HepG2 (cell line): ENCODE measurements around the gene ZXDC. TPM values are rescaled to one million over a fixed set of nuclear protein-coding genes. Genes with fewer than 3 reads are reported as not detected.
A peak's percentile ranks its signal among the peaks of the same experiment; 100 is the strongest.

Experiments used
- ATAC-seq: fragments of 200-7000 bp; cut with Tn5 transposase; 3 replicates; pipeline ENCODE4 v1.9.1; 2020; ENCODE audit warnings: mild to moderate bottlenecking, moderate library complexity
- BruUV-seq: library from RNA; stranded (reverse); fragments of 400-500 nt; replicated peaks from 2 replicates; lab custom pipeline; 2021; lab: Mats Ljungman, UMichigan
- CTCF ChIA-PET: fragments of 300-600 bp; formaldehyde crosslinking; extraction: SDS; loops from one replicate; lab custom pipeline; 2021; ENCODE audit warnings: low total read pairs, inconsistent platforms, low intra/inter-chr PET ratio; lab: Yijun Ruan, JAX
- POLR2A ChIA-PET: fragments of 350-600 bp; sonication (Branson Sonifier 250); formaldehyde crosslinking; loops from one replicate; lab custom pipeline; 2020; ENCODE audit warnings: antibody characterized with exemption, inconsistent platforms; lab: Yijun Ruan, JAX
- DNase-seq: peaks from one replicate; pipeline ENCODE4 v3.0.0-alpha.2; 2015; ENCODE audit warnings: low spot score
- FAIRE-seq: peaks from 3 replicates; lab custom pipeline; 2011; peaks lifted over from hg19 to GRCh38; lab: Jason Lieb, UNC
- H2AFZ ChIP-seq: one replicate; pipeline ENCODE4 v1.6.1; 2011; ENCODE audit warnings: low read length, inconsistent platforms
- H3K27ac ChIP-seq: fragments of 300-600 bp; 3 replicates; pipeline ENCODE4 v1.8.0; 2011; ENCODE audit warnings: mixed run types, mild to moderate bottlenecking, mixed read lengths, low read length, inconsistent platforms; ENCODE audit not compliant: insufficient read depth; ENCODE audit errors: extremely low read length
- H3K27me3 ChIP-seq, 2 experiments: fragments of 200-600 bp in 1 of 2; 2 replicates in 1 of 2; 3 replicates in 1 of 2; pipeline versions ENCODE4 v1.6.0 to v1.8.0; 2011; ENCODE audit warnings: low read length in 2 of 2, mild to moderate bottlenecking in 2 of 2, moderate library complexity in 2 of 2, inconsistent platforms in 1 of 2; ENCODE audit not compliant: insufficient read depth in 2 of 2, control insufficient read depth in 1 of 2
- H3K36me3 ChIP-seq, 2 experiments: fragments of 200-600 bp in 1 of 2; replicated peaks in 1 of 2; 2 replicates in 1 of 2; 3 replicates in 1 of 2; pipeline versions ENCODE4 v1.5.1 to v1.8.0; 2011; ENCODE audit warnings: low read length in 2 of 2, inconsistent platforms in 1 of 2; ENCODE audit not compliant: insufficient read depth in 2 of 2, control insufficient read depth in 1 of 2
- H3K4me1 ChIP-seq: 2 replicates; pipeline ENCODE4 v1.5.1; 2012; ENCODE audit warnings: low read length, inconsistent platforms; ENCODE audit not compliant: insufficient read depth
- H3K4me2 ChIP-seq: 2 replicates; pipeline ENCODE4 v1.6.0; 2011; ENCODE audit warnings: low read depth, low read length, inconsistent platforms
- H3K4me3 ChIP-seq, 3 experiments: fragments of 200-600 bp in 1 of 3; sonication (generic), shearing (Covaris generic) in 1 of 3; replicated peaks in 1 of 3; 2 replicates each; pipeline ENCODE4 v1.5.1; 2011 to 2016; ENCODE audit warnings: low read length in 3 of 3, inconsistent platforms in 2 of 3, low read depth in 2 of 3, mild to moderate bottlenecking in 2 of 3, control low read depth in 1 of 3, mixed read lengths in 1 of 3; ENCODE audit not compliant: insufficient read depth in 1 of 3
- H3K79me2 ChIP-seq: one replicate; pipeline ENCODE4 v1.6.1; 2011; ENCODE audit warnings: low read length, inconsistent platforms; ENCODE audit not compliant: insufficient read depth
- H3K9ac ChIP-seq: 2 replicates; pipeline ENCODE4 v1.6.0; 2011; ENCODE audit warnings: mild to moderate bottlenecking, low read depth, low read length, inconsistent platforms; ENCODE audit not compliant: insufficient read depth
- H3K9me3 ChIP-seq: 2 replicates; pipeline ENCODE4 v1.5.1; 2012; ENCODE audit warnings: mild to moderate bottlenecking, low read length
- H4K20me1 ChIP-seq: 2 replicates; pipeline ENCODE4 v1.6.0; 2011; ENCODE audit warnings: inconsistent platforms, mild to moderate bottlenecking, low read length, moderate library complexity; ENCODE audit not compliant: insufficient read depth
- ARID3A ChIP-seq: IDR thresholded peaks from 2 replicates; pipeline ENCODE4 v1.6.1; 2012; ENCODE audit warnings: low read depth, low read length, improper control_type of control experiment
- CBFB ChIP-seq: sonication (generic); formaldehyde crosslinking; IDR thresholded peaks from 2 replicates; pipeline ENCODE4 v1.4.0; 2020; ENCODE audit warnings: missing genetic modification reagents
- HNF4G ChIP-seq, 2 experiments: sonication (generic) in 1 of 2; formaldehyde crosslinking in 1 of 2; IDR thresholded peaks; 2 replicates each; pipeline versions ENCODE4 v1.4.0 to v1.6.1; 2011 to 2020; ENCODE audit warnings: borderline replicate concordance in 2 of 2, low read depth in 2 of 2, mild to moderate bottlenecking in 2 of 2, low read length in 1 of 2, missing genetic modification reagents in 1 of 2, moderate library complexity in 1 of 2
- KDM2A ChIP-seq: sonication (generic); formaldehyde crosslinking; IDR thresholded peaks from 2 replicates; pipeline ENCODE4 v1.4.0; 2020; ENCODE audit warnings: low read depth, missing genetic modification reagents, borderline replicate concordance
- MAFK ChIP-seq, 2 experiments: IDR thresholded peaks in 1 of 2; conservative IDR thresholded peaks in 1 of 2; 2 replicates each; pipeline ENCODE4 v1.6.1; 2011; ENCODE audit warnings: improper control_type of control experiment in 2 of 2, low read length in 2 of 2
- TEAD2 ChIP-seq: sonication (generic); formaldehyde crosslinking; IDR thresholded peaks from 2 replicates; pipeline ENCODE4 v1.9.0; 2021; ENCODE audit warnings: missing genetic modification reagents
- ZBTB7A ChIP-seq: sonication (generic); formaldehyde crosslinking; IDR thresholded peaks from 2 replicates; pipeline ENCODE4 v1.8.0; 2022; ENCODE audit warnings: mild to moderate bottlenecking, missing genetic modification reagents
- ZNF296 ChIP-seq: sonication (generic); formaldehyde crosslinking; conservative IDR thresholded peaks from 2 replicates; pipeline ENCODE4 v1.5.0; 2020; ENCODE audit warnings: mild to moderate bottlenecking, missing genetic modification reagents
- ZNF607 ChIP-seq: sonication (generic); formaldehyde crosslinking; IDR thresholded peaks from 2 replicates; pipeline ENCODE4 v1.5.1; 2020; ENCODE audit warnings: missing genetic modification reagents, mild to moderate bottlenecking, borderline replicate concordance
- ZNF713 ChIP-seq: sonication (generic); formaldehyde crosslinking; IDR thresholded peaks from 2 replicates; pipeline ENCODE4 v1.4.0; 2020; ENCODE audit warnings: mild to moderate bottlenecking, missing genetic modification reagents
- ZNF766 ChIP-seq: sonication (generic); formaldehyde crosslinking; IDR thresholded peaks from 2 replicates; pipeline ENCODE4 v1.5.0; 2020; ENCODE audit warnings: missing genetic modification reagents, borderline replicate concordance
- ZNF780A ChIP-seq: sonication (generic); formaldehyde crosslinking; IDR thresholded peaks from 2 replicates; pipeline ENCODE4 v1.8.0; 2022; ENCODE audit warnings: mild to moderate bottlenecking, missing genetic modification reagents, moderate library complexity
- WGBS: methylation state at CpG from one replicate; pipeline ENCODE4 v1.1.6; 2017; ENCODE audit warnings: low lambda C conversion rate; 5-methylcytosine and 5-hydroxymethylcytosine counted together
- in situ Hi-C: cut with HindIII; loops from 2 replicates; pipeline ENCODE4 v1.10.0; 2017; ENCODE audit warnings: low pct_unique_long_range_greater_than_20kb; ENCODE audit not compliant: extremely low pct_ligation_motif_present
- intact Hi-C: fragments of 100-400 bp; cut with micrococcal nuclease; formaldehyde crosslinking; loops from one replicate; pipeline ENCODE4 v1.10.0; 2022; ENCODE audit not compliant: unreplicated experiment
- polyA plus RNA-seq, 8 experiments: library from polyadenylated mRNA; depleted of rRNA in 3 of 8; stranded (reverse) in 7 of 8; unstranded in 1 of 8; fragments of >200 nt; fragmentation: Illumina TruSeq in 4 of 8; extraction: Trizol in 4 of 8; gene quantifications; 2 replicates each; pipeline versions ENCODE4 v1.2.1 to v1.2.3, GENCODE V29; 2011 to 2016; ENCODE audit warnings: low read depth in 4 of 8, missing spikeins in 1 of 8, mixed read lengths in 1 of 8; ENCODE audit not compliant: insufficient read depth in 1 of 8
- total RNA-seq, 5 experiments: library from RNA; depleted of rRNA; stranded (reverse); fragments of >200 nt; fragmentation: Illumina TruSeq; extraction: Trizol; gene quantifications; 2 replicates each; pipeline ENCODE4 v1.2.3, GENCODE V29; 2016; ENCODE audit warnings: low read depth in 1 of 5
- TF ChIP-seq, protein P1 (sequence below): sonication (generic); formaldehyde crosslinking; IDR thresholded peaks from 2 replicates; pipeline ENCODE4 v1.4.0; 2020; ENCODE audit warnings: missing genetic modification reagents

The ZXDC gene
- total and polyA plus RNA-seq, 2 of the 13 experiments (the other 11 are each of a cell fraction or from before 2014, with no cell fraction given), result 17.6 to 21.2 TPM

DNA sequence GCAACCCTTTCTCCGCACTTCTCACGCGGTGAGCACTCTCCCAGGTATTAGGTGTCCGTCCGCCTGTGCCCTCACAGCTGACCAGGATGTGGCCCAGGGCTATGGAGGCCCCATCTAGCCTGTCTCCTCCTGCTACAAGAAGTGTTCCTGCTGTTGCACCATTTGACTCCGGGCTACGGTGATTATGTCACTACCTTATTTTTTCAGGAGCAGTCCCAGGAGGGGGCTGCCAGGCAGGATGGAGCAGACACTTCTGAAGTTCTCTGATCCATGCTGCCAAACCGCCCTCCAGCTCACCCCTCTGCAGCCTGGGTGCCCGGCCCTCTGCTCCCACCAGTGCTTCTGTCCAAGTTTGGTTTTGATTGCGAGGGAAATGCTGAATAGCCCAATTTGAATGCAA is 36.9 kb downstream of the ZXDC start:
- H3K36me3 ChIP-seq, result peaks cover 12 to 48% of the 10 kb centered on the region in 2 experiments; a peak in 4 of 5 replicates
- H3K27me3 ChIP-seq, result no peaks in the 10 kb centered on the region
- TF ChIP-seq HNF4G (IDR thresholded peaks at IDR 0.05; ENCODE audit: borderline replicate concordance, low read depth, low read length) (no peak), HNF4G (CRISPR knock-in tag; IDR thresholded peaks at IDR 0.05; ENCODE audit: borderline replicate concordance, low read depth) (no peak), MAFK (conservative IDR thresholded peaks at IDR 0.05 in 1 of 2, IDR thresholded peaks at IDR 0.05 in 1 of 2; ENCODE audit: low read length in 2 of 2) (0 out of 4 replicates have a peak, but pooled peaks of 1 of the 2 experiments have one; percentile 14)
- TF ChIP-seq, all 625 proteins: peak for 1
- intact Hi-C loops, result no loop called here
- ChIA-PET POLR2A (no interaction called here), CTCF (no interaction called here)
- FAIRE-seq, result no peak
- H3K79me2 ChIP-seq, result no peaks in the 10 kb centered on the region
- no peak overlapping the region for H3K4me2 ChIP-seq
- WGBS, result 95% methylated on average over 10 of the region's 10 CpGs
- no peak overlapping the region for H3K9ac ChIP-seq
- no peak overlapping the region for H3K4me3 ChIP-seq
- in situ Hi-C loops, result no loop called here
- no TSS peak for BruUV-seq
- no peak for ATAC-seq
- DNase-seq, result no peak
- H3K9me3 ChIP-seq, result no peaks in the 10 kb centered on the region
- H3K4me1 ChIP-seq, result no peaks in the 10 kb centered on the region
- no peak overlapping the region for H3K27ac ChIP-seq
- no peak overlapping the region for H2AFZ ChIP-seq
- H4K20me1 ChIP-seq, result no peaks in the 10 kb centered on the region

DNA sequence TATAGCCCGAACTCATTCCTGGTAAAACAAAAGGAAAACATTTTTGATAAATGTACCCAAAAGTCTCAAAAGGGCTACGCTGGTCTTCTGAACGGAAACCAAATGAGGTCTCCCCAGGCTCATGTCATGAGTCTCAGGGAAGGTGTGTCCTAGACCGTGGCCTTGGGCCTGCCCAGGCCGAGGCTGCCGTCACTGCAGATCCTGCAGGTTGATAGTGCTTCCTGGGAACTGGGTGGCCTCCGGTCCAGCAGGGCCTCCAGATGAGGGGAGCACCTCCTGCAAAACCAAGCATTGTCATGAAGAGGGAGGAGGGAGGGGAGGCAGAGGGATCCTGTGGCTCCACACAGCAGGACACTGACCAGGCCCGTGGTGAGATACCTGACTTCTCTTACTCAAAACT is 37.5 kb downstream of the ZXDC start:
- Histone ChIP-seq H3K36me3 (peaks cover 12 to 48% of the 10 kb centered on the region in 2 experiments; a peak in 4 of 5 replicates), H3K9me3 (no peaks in the 10 kb centered on the region), H3K27ac (no peak overlapping the region), H3K4me2 (no peak overlapping the region), H2AFZ (no peak overlapping the region), H3K4me1 (no peaks in the 10 kb centered on the region), H3K9ac (no peak overlapping the region), H3K27me3 (no peaks in the 10 kb centered on the region), H3K79me2 (no peaks in the 10 kb centered on the region), H3K4me3 (no peak overlapping the region), H4K20me1 (no peaks in the 10 kb centered on the region)
- POLR2A ChIA-PET, result no interaction called here
- no peak for TF ChIP-seq ZNF296
- TF ChIP-seq ARID3A, result no peak
- TF ChIP-seq ZBTB7A (CRISPR knock-in tag), result no peak
- TF ChIP-seq TEAD2 (CRISPR knock-in tag), result no peak
- TF ChIP-seq, protein P1, sequence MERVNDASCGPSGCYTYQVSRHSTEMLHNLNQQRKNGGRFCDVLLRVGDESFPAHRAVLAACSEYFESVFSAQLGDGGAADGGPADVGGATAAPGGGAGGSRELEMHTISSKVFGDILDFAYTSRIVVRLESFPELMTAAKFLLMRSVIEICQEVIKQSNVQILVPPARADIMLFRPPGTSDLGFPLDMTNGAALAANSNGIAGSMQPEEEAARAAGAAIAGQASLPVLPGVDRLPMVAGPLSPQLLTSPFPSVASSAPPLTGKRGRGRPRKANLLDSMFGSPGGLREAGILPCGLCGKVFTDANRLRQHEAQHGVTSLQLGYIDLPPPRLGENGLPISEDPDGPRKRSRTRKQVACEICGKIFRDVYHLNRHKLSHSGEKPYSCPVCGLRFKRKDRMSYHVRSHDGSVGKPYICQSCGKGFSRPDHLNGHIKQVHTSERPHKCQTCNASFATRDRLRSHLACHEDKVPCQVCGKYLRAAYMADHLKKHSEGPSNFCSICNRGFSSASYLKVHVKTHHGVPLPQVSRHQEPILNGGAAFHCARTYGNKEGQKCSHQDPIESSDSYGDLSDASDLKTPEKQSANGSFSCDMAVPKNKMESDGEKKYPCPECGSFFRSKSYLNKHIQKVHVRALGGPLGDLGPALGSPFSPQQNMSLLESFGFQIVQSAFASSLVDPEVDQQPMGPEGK (CRISPR knock-in tag), result no peak
- no peak for TF ChIP-seq ZNF607 (CRISPR knock-in tag)
- TF ChIP-seq KDM2A (CRISPR knock-in tag), result no peak
- TF ChIP-seq ZNF780A (CRISPR knock-in tag), result no peak
- TF ChIP-seq ZNF766, result no peak
- TF ChIP-seq ZNF713 (CRISPR knock-in tag), result no peak
- no peak for TF ChIP-seq CBFB (CRISPR knock-in tag)
- CTCF ChIA-PET, result no interaction called here
- no TSS peak for BruUV-seq
- 94% methylated on average over 8 of the region's 8 CpGs for WGBS
- no peak for ATAC-seq
- no peak for FAIRE-seq
- in situ Hi-C loops, result no loop called here
- intact Hi-C loops, result no loop called here
- no peak for DNase-seq
